MM.1S (cell line): Measurements from ENCODE around the gene BTBD1.

ENCODE experiments used
- DNase-seq: peaks from one replicate; pipeline ENCODE4 v3.0.0-alpha.2; 2015
- H2AFZ ChIP-seq: fragments of 300-600 bp; sonication (generic); 2 replicates; pipeline ENCODE4 v1.6.0; 2016; ENCODE audit warnings: antibody characterized with exemption, low read length
- H3F3A ChIP-seq: fragments of 300-600 bp; sonication (generic); 2 replicates; pipeline ENCODE4 v1.6.1; 2016; ENCODE audit warnings: mild to moderate bottlenecking, antibody characterized with exemption, low read length, moderate library complexity, mixed read lengths; ENCODE audit not compliant: insufficient read depth
- H3K27ac ChIP-seq: fragments of 300-600 bp; sonication (generic); 2 replicates; pipeline ENCODE4 v1.5.1; 2016; ENCODE audit warnings: mild to moderate bottlenecking, low read length
- H3K27me3 ChIP-seq: fragments of 300-600 bp; sonication (generic); replicated peaks from 2 replicates; pipeline ENCODE4 v1.6.0; 2016; ENCODE audit warnings: low read length; ENCODE audit not compliant: insufficient read depth
- H3K36me3 ChIP-seq: fragments of 300-600 bp; sonication (generic); replicated peaks from 2 replicates; pipeline ENCODE4 v1.6.1; 2016; ENCODE audit warnings: mild to moderate bottlenecking, low read length, mixed read lengths; ENCODE audit not compliant: insufficient read depth
- H3K4me1 ChIP-seq: fragments of 300-600 bp; sonication (generic); 2 replicates; pipeline ENCODE4 v1.6.1; 2016; ENCODE audit warnings: low read length, mixed read lengths
- H3K4me2 ChIP-seq: fragments of 300-600 bp; sonication (generic); 2 replicates; pipeline ENCODE4 v1.6.0; 2016; ENCODE audit warnings: low read depth, low read length
- H3K4me3 ChIP-seq: fragments of 300-600 bp; sonication (generic); 2 replicates; pipeline ENCODE4 v1.5.1; 2016; ENCODE audit warnings: low read length, mixed read lengths
- H3K79me2 ChIP-seq: fragments of 300-600 bp; sonication (generic); 2 replicates; pipeline ENCODE4 v1.6.1; 2016; ENCODE audit warnings: mixed run types, low read length, mixed read lengths
- H3K9ac ChIP-seq: fragments of 300-600 bp; sonication (generic); 2 replicates; pipeline ENCODE4 v1.6.1; 2016; ENCODE audit warnings: low read length, mixed read lengths
- H3K9me2 ChIP-seq: fragments of 300-600 bp; sonication (generic); replicated peaks from 2 replicates; pipeline ENCODE4 v1.6.1; 2016; ENCODE audit warnings: mild to moderate bottlenecking, low read length, mixed read lengths; ENCODE audit not compliant: insufficient read depth
- H3K9me3 ChIP-seq: fragments of 300-600 bp; sonication (generic); replicated peaks from 2 replicates; pipeline ENCODE4 v1.6.1; 2016; ENCODE audit warnings: mild to moderate bottlenecking, low read length, mixed read lengths; ENCODE audit not compliant: insufficient read depth
- H4K20me1 ChIP-seq: fragments of 300-600 bp; sonication (generic); 2 replicates; pipeline ENCODE4 v1.6.1; 2016; ENCODE audit warnings: mild to moderate bottlenecking, low read length, moderate library complexity, mixed read lengths; ENCODE audit not compliant: insufficient read depth
- EZH2 ChIP-seq: fragments of 300-600 bp; sonication (generic); optimal IDR thresholded peaks from 2 replicates; pipeline ENCODE3; 2017; ENCODE audit warnings: low read depth, mild to moderate bottlenecking, antibody characterized with exemption, low read length, mixed read lengths
- EZH2phosphoT487 ChIP-seq: fragments of 300-600 bp; sonication (generic); IDR thresholded peaks from 2 replicates; pipeline ENCODE4 v1.6.1; 2018; ENCODE audit warnings: antibody characterized with exemption, low read length
- TF ChIP-seq, protein P1 (sequence below): fragments of 300-600 bp; sonication (generic); IDR thresholded peaks from 2 replicates; pipeline ENCODE4 v1.5.1; 2016; ENCODE audit warnings: antibody characterized with exemption, low read length, mixed read lengths

Gene BTBD1

DNA sequence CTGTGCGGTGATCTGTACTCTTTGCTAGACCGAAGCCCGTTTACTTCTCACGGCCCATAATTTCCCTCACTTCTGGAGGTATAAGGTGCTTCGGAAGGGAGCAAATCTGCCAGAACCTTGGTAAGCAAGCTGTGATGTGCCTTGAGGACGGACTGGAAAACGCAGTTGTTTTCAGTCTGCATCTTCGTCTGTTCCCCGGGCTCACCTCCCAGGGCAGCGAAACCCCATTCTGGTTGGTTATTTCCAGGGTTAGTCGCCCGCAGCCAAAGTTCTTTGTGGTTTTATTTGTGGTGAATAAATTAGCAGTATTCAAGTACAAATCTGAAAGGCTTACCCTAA lies 80.6 kb downstream of the BTBD1 start:
- Histone ChIP-seq H3K4me1 (peaks cover 4% of the 10 kb centered on the region; the same call in 1 of the 2 replicates), H2AFZ (peak overlapping the region; percentile 91), H3K36me3 (no peaks in the 10 kb centered on the region), H3K27me3 (no peaks in the 10 kb centered on the region), H3K27ac (peak overlapping the region; percentile 5; the same call in 1 of the 2 replicates), H3F3A (no peaks in the 10 kb centered on the region; the same call in 1 of the 2 replicates), H4K20me1 (no peaks in the 10 kb centered on the region), H3K4me3 (peak overlapping the region; percentile 74), H3K9ac (peak overlapping the region; percentile 71), H3K9me2 (no peaks in the 10 kb centered on the region), H3K4me2 (peak overlapping the region; percentile 75), H3K9me3 (no peaks in the 10 kb centered on the region), H3K79me2 (peaks cover 23% of the 10 kb centered on the region)
- no peak for DNase-seq
- TF ChIP-seq EZH2phosphoT487: no peak
- no peak for TF ChIP-seq EZH2
- TF ChIP-seq, protein P1, sequence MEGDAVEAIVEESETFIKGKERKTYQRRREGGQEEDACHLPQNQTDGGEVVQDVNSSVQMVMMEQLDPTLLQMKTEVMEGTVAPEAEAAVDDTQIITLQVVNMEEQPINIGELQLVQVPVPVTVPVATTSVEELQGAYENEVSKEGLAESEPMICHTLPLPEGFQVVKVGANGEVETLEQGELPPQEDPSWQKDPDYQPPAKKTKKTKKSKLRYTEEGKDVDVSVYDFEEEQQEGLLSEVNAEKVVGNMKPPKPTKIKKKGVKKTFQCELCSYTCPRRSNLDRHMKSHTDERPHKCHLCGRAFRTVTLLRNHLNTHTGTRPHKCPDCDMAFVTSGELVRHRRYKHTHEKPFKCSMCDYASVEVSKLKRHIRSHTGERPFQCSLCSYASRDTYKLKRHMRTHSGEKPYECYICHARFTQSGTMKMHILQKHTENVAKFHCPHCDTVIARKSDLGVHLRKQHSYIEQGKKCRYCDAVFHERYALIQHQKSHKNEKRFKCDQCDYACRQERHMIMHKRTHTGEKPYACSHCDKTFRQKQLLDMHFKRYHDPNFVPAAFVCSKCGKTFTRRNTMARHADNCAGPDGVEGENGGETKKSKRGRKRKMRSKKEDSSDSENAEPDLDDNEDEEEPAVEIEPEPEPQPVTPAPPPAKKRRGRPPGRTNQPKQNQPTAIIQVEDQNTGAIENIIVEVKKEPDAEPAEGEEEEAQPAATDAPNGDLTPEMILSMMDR: no peak

DNA sequence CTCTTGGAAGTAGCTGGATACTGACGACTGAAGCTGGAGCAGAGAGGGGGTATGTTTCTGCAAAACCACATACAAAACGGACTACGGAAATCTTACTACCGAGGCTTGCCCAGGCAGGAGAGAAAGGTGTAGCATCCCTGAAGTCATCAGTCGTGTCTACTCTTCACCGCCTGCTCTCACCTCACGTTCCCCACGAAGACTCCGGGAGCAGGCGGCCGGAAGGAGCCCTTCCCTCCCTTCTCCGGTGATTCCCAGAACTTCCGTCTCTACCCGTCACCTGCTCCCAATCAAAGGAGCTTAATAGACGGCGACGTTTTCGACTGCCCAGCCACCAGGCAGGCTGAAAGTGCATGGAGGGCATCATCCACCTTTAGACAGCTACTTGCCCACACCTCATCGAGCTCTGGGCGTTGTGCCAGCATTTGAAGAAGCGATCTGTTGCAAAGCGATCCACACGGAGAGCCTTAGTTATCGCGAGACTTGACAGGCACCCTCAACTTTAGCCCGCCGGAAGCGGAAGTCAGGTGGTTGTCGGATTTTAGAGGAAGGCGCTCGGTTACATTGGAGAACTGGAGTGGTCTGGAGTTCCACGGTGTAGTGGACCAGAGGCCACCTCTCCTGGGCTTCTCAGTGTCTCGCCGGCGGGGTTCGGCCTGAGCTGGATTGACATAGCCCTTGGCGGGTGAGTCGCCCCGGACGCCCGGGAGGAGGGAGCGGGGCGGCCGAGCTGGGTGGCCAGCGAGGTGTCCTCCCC lies 81.2 kb downstream of the BTBD1 start, which contains the start of gene RAMAC:
TSS of gene RAMAC (plus strand) at position 523 of the 754 bp plus-strand sequence. CDS start 2,809 bp downstream, outside the sequence.
- no peaks in the 10 kb centered on the region for H3K9me2 ChIP-seq
- H3K4me1 ChIP-seq: peaks cover 4% of the 10 kb centered on the region; the same call in 1 of the 2 replicates
- H3F3A ChIP-seq: no peaks in the 10 kb centered on the region; the same call in 1 of the 2 replicates
- DNase-seq: peak; percentile 97
- H3K36me3 ChIP-seq: no peaks in the 10 kb centered on the region
- TF ChIP-seq, protein P1: no peak
- TF ChIP-seq EZH2phosphoT487 (no peak), EZH2 (no peak)
- H2AFZ ChIP-seq: peak within 1 kb of the TSS; percentile 91
- no peaks in the 10 kb centered on the region for H3K9me3 ChIP-seq
- H3K79me2 ChIP-seq: peaks cover 23% of the 10 kb centered on the region
- H4K20me1 ChIP-seq: no peaks in the 10 kb centered on the region
- H3K27me3 ChIP-seq: no peaks in the 10 kb centered on the region
- H3K27ac ChIP-seq: peak within 1 kb of the TSS; percentile 17; the same call in 1 of the 2 replicates
- peak within 1 kb of the TSS; percentile 74 for H3K4me3 ChIP-seq
- peak within 1 kb of the TSS; percentile 71 for H3K9ac ChIP-seq
- peak within 1 kb of the TSS; percentile 75 for H3K4me2 ChIP-seq

DNA sequence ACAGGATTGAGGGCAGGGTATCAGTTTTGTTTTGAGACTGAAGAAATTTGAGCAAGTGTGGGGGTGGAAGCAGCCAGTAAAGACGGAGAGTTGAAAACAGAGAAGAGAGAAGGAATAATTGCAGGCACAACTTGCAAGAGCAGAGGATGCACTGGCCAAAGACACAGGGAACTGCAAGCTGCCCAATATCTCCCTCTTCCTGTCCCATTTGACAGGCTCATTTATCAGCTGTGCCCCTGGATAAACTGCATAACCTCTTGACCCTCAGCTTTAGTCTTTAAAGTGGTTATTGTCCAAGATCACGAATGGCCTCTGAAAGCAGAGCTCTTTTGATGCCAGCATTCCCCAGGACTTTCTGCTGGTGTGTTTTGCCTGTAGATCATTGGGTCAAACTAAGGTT lies 86.1 kb downstream of the BTBD1 start:
- Histone ChIP-seq H3K4me3 (no peak overlapping the region), H3K36me3 (no peaks in the 10 kb centered on the region), H3K4me2 (no peak overlapping the region), H4K20me1 (no peaks in the 10 kb centered on the region), H3F3A (no peaks in the 10 kb centered on the region; the same call in 1 of the 2 replicates), H3K9me3 (no peaks in the 10 kb centered on the region), H3K4me1 (peaks cover 4% of the 10 kb centered on the region; the same call in 1 of the 2 replicates), H3K79me2 (no peaks in the 10 kb centered on the region), H2AFZ (no peak overlapping the region), H3K27ac (no peak overlapping the region), H3K9me2 (no peaks in the 10 kb centered on the region), H3K9ac (no peak overlapping the region), H3K27me3 (no peaks in the 10 kb centered on the region)
- no peak for DNase-seq
- TF ChIP-seq EZH2 (no peak), EZH2phosphoT487 (no peak)
- TF ChIP-seq, protein P1: no peak
